PC-3 (cell line): Measurements from ENCODE around the gene SLC35F5. TPM values are rescaled to one million over a fixed set of nuclear protein-coding genes. Genes with fewer than 3 reads are reported as not detected.
"Not testable (repeated sequence)": the region's sequence is repeated elsewhere in the genome, so short reads cannot be mapped to it uniquely, and the experiment has no call there.

Source experiments
- ATAC-seq: fragments of 200-7000 bp; cut with Tn5 transposase; 2 replicates; pipeline ENCODE4 v1.9.1; 2020; ENCODE audit warnings: mild to moderate bottlenecking, moderate library complexity
- BruUV-seq: library from RNA; stranded (reverse); fragments of 400-500 nt; replicated peaks from 2 replicates; lab custom pipeline; 2021; lab: Mats Ljungman, UMichigan
- CTCF ChIA-PET: fragments of 300-600 bp; sonication (Branson Sonifier 250); formaldehyde crosslinking; loops from one replicate; lab custom pipeline; 2022; ENCODE audit warnings: antibody characterized with exemption; lab: Charles Lee
- POLR2A ChIA-PET: fragments of 300-600 bp; sonication (Branson Sonifier 250); formaldehyde crosslinking; loops from one replicate; lab custom pipeline; 2022; ENCODE audit warnings: antibody characterized with exemption; ENCODE audit not compliant: unreplicated experiment; lab: Charles Lee
- DNase-seq: peaks from one replicate; pipeline ENCODE4 v3.0.0-alpha.2; 2015
- H2AFZ ChIP-seq: fragments of 300-600 bp; sonication (generic); 2 replicates; pipeline ENCODE4 v1.6.0; 2016; ENCODE audit warnings: antibody characterized with exemption, low read length
- H3F3A ChIP-seq: fragments of 300-600 bp; sonication (generic); one replicate; pipeline ENCODE4 v1.6.0; 2017; ENCODE audit warnings: antibody characterized with exemption, low read length, control low read depth, mild to moderate bottlenecking; ENCODE audit not compliant: unreplicated experiment
- H3K27ac ChIP-seq: fragments of 300-600 bp; sonication (generic); 2 replicates; pipeline ENCODE4 v1.5.1; 2016; ENCODE audit warnings: mild to moderate bottlenecking, low read length
- H3K27me3 ChIP-seq: fragments of 300-600 bp; sonication (generic); 2 replicates; pipeline ENCODE4 v1.6.1; 2016; ENCODE audit warnings: low read length, mixed read lengths
- H3K36me3 ChIP-seq: fragments of 300-600 bp; sonication (generic); 2 replicates; pipeline ENCODE4 v1.6.1; 2016; ENCODE audit warnings: low read depth, mixed run types, low read length, mixed read lengths
- H3K4me1 ChIP-seq: fragments of 300-600 bp; sonication (generic); 2 replicates; pipeline ENCODE4 v1.5.1; 2016; ENCODE audit warnings: low read length; ENCODE audit not compliant: insufficient read depth
- H3K4me2 ChIP-seq: fragments of 300-600 bp; sonication (generic); 2 replicates; pipeline ENCODE4 v1.6.0; 2016; ENCODE audit warnings: low read length
- H3K4me3 ChIP-seq: fragments of 300-600 bp; sonication (generic); 2 replicates; pipeline ENCODE4 v1.5.1; 2016; ENCODE audit warnings: mild to moderate bottlenecking, low read length, mixed read lengths
- H3K79me2 ChIP-seq: fragments of 300-600 bp; sonication (generic); 2 replicates; pipeline ENCODE4 v1.6.1; 2017; ENCODE audit warnings: low read length, mixed read lengths
- H3K9ac ChIP-seq: fragments of 300-600 bp; sonication (generic); 2 replicates; pipeline ENCODE4 v1.6.0; 2016; ENCODE audit warnings: mild to moderate bottlenecking, low read length
- H3K9me2 ChIP-seq: fragments of 300-600 bp; sonication (generic); replicated peaks from 2 replicates; pipeline ENCODE4 v1.6.1; 2016; ENCODE audit warnings: mixed run types, low read length, mixed read lengths
- H3K9me3 ChIP-seq: fragments of 300-600 bp; sonication (generic); 2 replicates; pipeline ENCODE4 v1.6.1; 2016; ENCODE audit warnings: low read length, mixed read lengths
- H4K20me1 ChIP-seq: fragments of 300-600 bp; sonication (generic); 2 replicates; pipeline ENCODE4 v1.6.1; 2016; ENCODE audit warnings: low read length, mixed read lengths
- EZH2 ChIP-seq: fragments of 300-600 bp; sonication (generic); IDR thresholded peaks from one replicate; pipeline ENCODE4 v1.6.1; 2017; ENCODE audit warnings: antibody characterized with exemption, mild to moderate bottlenecking, low read length; ENCODE audit not compliant: unreplicated experiment
- EZH2phosphoT487 ChIP-seq: fragments of 300-600 bp; sonication (generic); IDR thresholded peaks from 2 replicates; pipeline ENCODE4 v1.6.1; 2018; ENCODE audit warnings: mild to moderate bottlenecking, antibody characterized with exemption, low read length, borderline replicate concordance
- intact Hi-C: fragments of 100-400 bp; cut with micrococcal nuclease; formaldehyde crosslinking; loops from 2 replicates; pipeline ENCODE4 v1.9.0; 2023
- total RNA-seq: library from RNA; depleted of rRNA; stranded (reverse); fragments of >200 nt; gene quantifications from 2 replicates; pipeline ENCODE4 v1.2.3, GENCODE V29; 2014
- TF ChIP-seq, protein P1 (sequence below): fragments of 300-600 bp; sonication (generic); conservative IDR thresholded peaks from 2 replicates; pipeline ENCODE4 v1.5.1; 2017; ENCODE audit warnings: antibody characterized with exemption, low read depth, mild to moderate bottlenecking, low read length

SLC35F5 gene
- total RNA-seq, 1 experiment from 2014 or later: 55.3 TPM

DNA sequence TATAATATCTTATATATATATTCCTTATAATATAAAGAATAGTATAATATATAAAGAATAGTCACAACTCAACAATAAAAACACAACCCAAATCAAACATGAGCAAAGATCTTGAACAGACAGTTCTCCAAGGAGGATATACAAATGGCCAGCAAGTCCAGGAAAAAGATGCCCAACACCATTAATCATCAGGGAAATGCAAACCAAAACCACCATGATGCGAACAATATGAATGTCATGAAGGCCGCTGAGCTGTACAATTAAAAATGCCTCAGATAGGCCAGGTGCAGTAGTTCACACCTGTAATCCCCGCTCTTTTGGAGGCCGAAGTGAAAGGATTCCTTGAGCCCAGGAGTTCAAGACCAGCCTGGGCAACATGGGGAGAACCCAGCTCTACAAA is 58.9 kb downstream of the SLC35F5 start:
- H2AFZ ChIP-seq: no peak overlapping the region

DNA sequence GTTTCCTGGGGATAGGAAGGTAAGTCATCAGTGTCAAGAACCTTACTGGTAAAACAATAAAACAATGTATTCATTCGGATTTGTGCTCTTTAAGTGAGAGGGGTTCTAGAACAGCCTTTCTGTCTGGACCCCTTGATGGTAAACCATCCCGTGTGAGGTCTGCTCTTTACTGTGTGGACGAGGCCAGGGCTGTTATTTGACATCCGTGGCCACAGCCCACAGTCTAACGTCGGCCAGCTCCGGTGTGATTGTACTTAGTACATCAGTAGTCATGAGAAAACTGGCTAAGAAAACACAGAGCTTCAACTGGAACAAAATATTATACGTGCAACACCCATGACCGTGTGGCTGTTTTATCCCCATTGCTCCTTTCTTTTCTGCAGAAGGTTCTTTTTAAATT is 62.0 kb downstream of the SLC35F5 start:
- H3K9me3 ChIP-seq: no peaks in the 10 kb centered on the region
- no peaks in the 10 kb centered on the region for H3K36me3 ChIP-seq
- DNase-seq: no peak
- H3K4me1 ChIP-seq: no peaks in the 10 kb centered on the region
- no peak overlapping the region for H3K27ac ChIP-seq
- TF ChIP-seq EZH2phosphoT487: no peak
- TF ChIP-seq, protein P1, sequence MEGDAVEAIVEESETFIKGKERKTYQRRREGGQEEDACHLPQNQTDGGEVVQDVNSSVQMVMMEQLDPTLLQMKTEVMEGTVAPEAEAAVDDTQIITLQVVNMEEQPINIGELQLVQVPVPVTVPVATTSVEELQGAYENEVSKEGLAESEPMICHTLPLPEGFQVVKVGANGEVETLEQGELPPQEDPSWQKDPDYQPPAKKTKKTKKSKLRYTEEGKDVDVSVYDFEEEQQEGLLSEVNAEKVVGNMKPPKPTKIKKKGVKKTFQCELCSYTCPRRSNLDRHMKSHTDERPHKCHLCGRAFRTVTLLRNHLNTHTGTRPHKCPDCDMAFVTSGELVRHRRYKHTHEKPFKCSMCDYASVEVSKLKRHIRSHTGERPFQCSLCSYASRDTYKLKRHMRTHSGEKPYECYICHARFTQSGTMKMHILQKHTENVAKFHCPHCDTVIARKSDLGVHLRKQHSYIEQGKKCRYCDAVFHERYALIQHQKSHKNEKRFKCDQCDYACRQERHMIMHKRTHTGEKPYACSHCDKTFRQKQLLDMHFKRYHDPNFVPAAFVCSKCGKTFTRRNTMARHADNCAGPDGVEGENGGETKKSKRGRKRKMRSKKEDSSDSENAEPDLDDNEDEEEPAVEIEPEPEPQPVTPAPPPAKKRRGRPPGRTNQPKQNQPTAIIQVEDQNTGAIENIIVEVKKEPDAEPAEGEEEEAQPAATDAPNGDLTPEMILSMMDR: no peak
- TF ChIP-seq EZH2: no peak
- no peaks in the 10 kb centered on the region for H3K79me2 ChIP-seq
- H3K4me3 ChIP-seq: no peak overlapping the region
- no peaks in the 10 kb centered on the region for H3F3A ChIP-seq
- no peak for ATAC-seq
- H3K27me3 ChIP-seq: no peaks in the 10 kb centered on the region
- no peak overlapping the region for H3K9ac ChIP-seq
- CTCF ChIA-PET: no interaction called here
- intact Hi-C loops: no loop called here
- POLR2A ChIA-PET: no interaction called here
- no peaks in the 10 kb centered on the region for H3K9me2 ChIP-seq
- H2AFZ ChIP-seq: no peak overlapping the region
- no TSS peak for BruUV-seq
- no peak overlapping the region for H3K4me2 ChIP-seq
- no peaks in the 10 kb centered on the region for H4K20me1 ChIP-seq

More for the DNA sequence above, 58.9 kb downstream of the SLC35F5 start:
- Histone ChIP-seq H3K36me3 (no peaks in the 10 kb centered on the region), H3K4me2 (no peak overlapping the region), H3K4me3 (no peak overlapping the region), H3K9me3 (no peaks in the 10 kb centered on the region), H3K9me2 (no peaks in the 10 kb centered on the region), H3K4me1 (no peaks in the 10 kb centered on the region), H3K79me2 (no peaks in the 10 kb centered on the region), H3K27me3 (no peaks in the 10 kb centered on the region), H3F3A (no peaks in the 10 kb centered on the region), H3K9ac (no peak overlapping the region), H3K27ac (no peak overlapping the region), H4K20me1 (no peaks in the 10 kb centered on the region)
- DNase-seq (no peak), ATAC-seq (no peak)
- TF ChIP-seq, protein P1: no peak
- no peak for TF ChIP-seq EZH2
- intact Hi-C loops: no loop called here
- BruUV-seq: no TSS peak
- ChIA-PET CTCF (no interaction called here), POLR2A (no interaction called here)

DNA sequence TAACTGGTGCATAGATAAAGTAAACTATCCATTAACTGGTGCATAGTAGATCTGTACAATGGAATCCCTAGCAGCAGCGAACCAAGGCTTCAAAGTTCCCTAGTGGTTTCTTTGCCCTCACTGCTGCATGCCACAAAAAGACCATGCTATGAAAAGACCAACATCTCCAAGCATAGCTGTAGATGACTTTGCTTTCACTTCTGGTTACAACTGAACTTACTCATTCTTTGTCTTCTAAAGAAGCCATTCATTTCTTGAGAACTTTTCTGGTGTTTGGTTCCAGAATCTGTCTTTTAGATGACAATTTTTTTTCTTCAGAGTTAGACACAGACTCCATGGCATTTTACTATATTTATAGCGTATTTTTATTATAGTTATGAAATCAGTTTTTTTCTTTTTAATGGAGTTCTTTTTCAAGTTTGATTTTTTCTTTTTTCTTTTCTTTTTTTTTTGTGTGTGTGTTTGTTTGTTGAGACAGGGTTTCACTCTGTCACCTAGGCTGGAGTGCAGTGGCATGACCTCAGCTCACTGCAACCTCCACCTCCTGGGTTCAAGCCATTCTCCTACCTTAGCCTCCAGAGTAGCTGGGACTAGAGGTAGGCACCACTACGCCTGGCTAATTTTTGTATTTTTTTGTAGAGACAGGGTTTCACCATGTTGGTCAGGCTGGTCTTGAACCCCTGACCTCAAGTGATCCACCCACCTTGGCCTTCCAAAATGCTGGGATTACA is 63.6 kb downstream of the SLC35F5 start:
- CTCF ChIA-PET: no interaction called here
- TF ChIP-seq, protein P1: no peak
- no peak for TF ChIP-seq EZH2
- TF ChIP-seq EZH2phosphoT487: no peak
- no peak overlapping the region for H3K27ac ChIP-seq
- no peak for ATAC-seq
- no peaks in the 10 kb centered on the region for H3K79me2 ChIP-seq
- H2AFZ ChIP-seq: no peak overlapping the region
- BruUV-seq: no TSS peak
- intact Hi-C loops: no loop called here
- no peak for DNase-seq
- no peaks in the 10 kb centered on the region for H3K36me3 ChIP-seq
- H4K20me1 ChIP-seq: no peaks in the 10 kb centered on the region
- no peak overlapping the region for H3K4me2 ChIP-seq
- H3K9me2 ChIP-seq: no peaks in the 10 kb centered on the region
- no peaks in the 10 kb centered on the region for H3F3A ChIP-seq
- no peak overlapping the region for H3K4me3 ChIP-seq
- H3K9ac ChIP-seq: no peak overlapping the region
- H3K9me3 ChIP-seq: no peaks in the 10 kb centered on the region
- no peaks in the 10 kb centered on the region for H3K27me3 ChIP-seq
- no peaks in the 10 kb centered on the region for H3K4me1 ChIP-seq
- POLR2A ChIA-PET: no interaction called here

DNA sequence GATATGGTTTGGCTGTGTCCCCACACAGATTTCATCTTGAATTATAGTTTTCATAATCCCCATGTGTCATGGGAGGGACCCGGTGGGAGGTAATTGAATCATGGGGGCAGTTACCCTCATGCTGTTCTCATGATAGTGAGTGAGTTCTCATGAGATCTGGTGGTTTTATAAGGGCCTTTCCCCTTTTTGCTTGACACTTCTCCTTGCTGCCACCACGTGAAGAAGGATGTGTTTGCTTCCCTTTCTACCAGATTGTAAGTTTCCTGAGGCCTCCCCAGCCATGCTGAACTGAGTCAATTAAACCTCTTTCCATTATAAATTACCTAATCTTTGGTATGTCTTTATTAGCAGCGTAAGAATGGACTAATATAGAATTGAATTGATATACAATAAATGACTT is 65.6 kb downstream of the SLC35F5 start:
- H4K20me1 ChIP-seq, H3K4me1 ChIP-seq, ATAC-seq, intact Hi-C loops, H3K9me2 ChIP-seq, H3F3A ChIP-seq, H3K4me3 ChIP-seq, DNase-seq, CTCF ChIA-PET, H3K36me3 ChIP-seq, H3K4me2 ChIP-seq, BruUV-seq, H2AFZ ChIP-seq, H3K9ac ChIP-seq, H3K27ac ChIP-seq, H3K9me3 ChIP-seq, H3K79me2 ChIP-seq, H3K27me3 ChIP-seq, POLR2A ChIA-PET: not testable (repeated sequence)
